HUES64 (cell line): ENCODE results near the gene SNX13.

Experiments used
- H3K27ac ChIP-seq: 2 replicates; pipeline ENCODE4 v1.7.0; 2013; ENCODE audit warnings: low read depth, low read length, inconsistent platforms
- H3K27me3 ChIP-seq: 2 replicates; pipeline ENCODE4 v1.6.1; 2013; ENCODE audit warnings: mild to moderate bottlenecking, low read length; ENCODE audit not compliant: insufficient read depth
- H3K36me3 ChIP-seq: 2 replicates; pipeline ENCODE4 v1.6.1; 2013; ENCODE audit warnings: mild to moderate bottlenecking, low read length; ENCODE audit not compliant: insufficient read depth
- H3K4me1 ChIP-seq: 2 replicates; pipeline ENCODE4 v1.6.1; 2013; ENCODE audit warnings: mild to moderate bottlenecking, low read length, moderate library complexity; ENCODE audit not compliant: insufficient read depth
- H3K4me3 ChIP-seq: 2 replicates; pipeline ENCODE4 v1.5.1; 2013; ENCODE audit warnings: mild to moderate bottlenecking, low read length, moderate library complexity
- H3K9ac ChIP-seq: 2 replicates; pipeline ENCODE4 v1.6.1; 2013; ENCODE audit warnings: mild to moderate bottlenecking, low read depth, low read length
- H3K9me3 ChIP-seq: 2 replicates; pipeline ENCODE4 v1.6.1; 2013; ENCODE audit warnings: low read depth, low read length; ENCODE audit not compliant: insufficient read depth
- WGBS: fragments of 150-250, 120-280 bp; methylation state at CpG from one replicate; pipeline ENCODE4 v1.1.7; 2013; ENCODE audit warnings: missing lambda C conversion rate; 5-methylcytosine and 5-hydroxymethylcytosine counted together

The SNX13 gene

GRCh38 chr7:17845197-17845547, 95.1 kb downstream of the SNX13 start:
- H3K27ac ChIP-seq = no peak overlapping the region
- H3K9me3 ChIP-seq = no peaks in the 10 kb centered on the region
- 95% methylated on average over 4 of the region's 4 CpGs for WGBS
- no peaks in the 10 kb centered on the region for H3K27me3 ChIP-seq
- no peak overlapping the region for H3K9ac ChIP-seq
- no peak overlapping the region for H3K4me3 ChIP-seq
- peaks cover 10% of the 10 kb centered on the region; the same call in 1 of the 2 replicates for H3K4me1 ChIP-seq
- H3K36me3 ChIP-seq = peaks cover 11% of the 10 kb centered on the region

GRCh38 chr7:17844514-17845196, 95.6 kb downstream of the SNX13 start:
- H3K27ac ChIP-seq = no peak overlapping the region
- 100% methylated on average over 2 of the region's 3 CpGs for WGBS
- H3K36me3 ChIP-seq = peaks cover 13% of the 10 kb centered on the region

GRCh38 chr7:17844022-17844421, 96.3 kb downstream of the SNX13 start:
- 88% methylated on average over 2 of the region's 4 CpGs for WGBS
- Histone ChIP-seq H3K4me3 (no peak overlapping the region), H3K9ac (no peak overlapping the region), H3K36me3 (peaks cover 19% of the 10 kb centered on the region), H3K4me1 (peaks cover 10% of the 10 kb centered on the region; the same call in 1 of the 2 replicates), H3K27ac (no peak overlapping the region), H3K9me3 (no peaks in the 10 kb centered on the region), H3K27me3 (no peaks in the 10 kb centered on the region)

More at GRCh38 chr7:17844514-17845196, 95.6 kb downstream of the SNX13 start:
- Histone ChIP-seq H3K9ac (no peak overlapping the region), H3K4me1 (peaks cover 10% of the 10 kb centered on the region; the same call in 1 of the 2 replicates), H3K4me3 (no peak overlapping the region), H3K9me3 (no peaks in the 10 kb centered on the region), H3K27me3 (no peaks in the 10 kb centered on the region)

- Histone ChIP-seq H3K27ac (no peak overlapping the region), H3K9me3 (no peaks in the 10 kb centered on the region), H3K27me3 (no peaks in the 10 kb centered on the region), H3K9ac (no peak overlapping the region), H3K36me3 (peaks cover 25% of the 10 kb centered on the region), H3K4me1 (peaks cover 10% of the 10 kb centered on the region; the same call in 1 of the 2 replicates), H3K4me3 (no peak overlapping the region)
Measured at GRCh38 chr7:17843041-17843440, 97.3 kb downstream of the SNX13 start.

GRCh38 chr7:17832820-17833355, 107.4 kb downstream of the SNX13 start:
- no peak overlapping the region for H3K27ac ChIP-seq
- H3K9ac ChIP-seq = no peak overlapping the region
- no peak overlapping the region for H3K4me3 ChIP-seq
- H3K36me3 ChIP-seq = peaks cover 17% of the 10 kb centered on the region
- H3K4me1 ChIP-seq = no peaks in the 10 kb centered on the region
- no peaks in the 10 kb centered on the region for H3K9me3 ChIP-seq
- H3K27me3 ChIP-seq = no peaks in the 10 kb centered on the region

- Histone ChIP-seq H3K9ac (no peak overlapping the region), H3K27ac (no peak overlapping the region), H3K36me3 (peaks cover 16% of the 10 kb centered on the region), H3K27me3 (no peaks in the 10 kb centered on the region), H3K4me3 (no peak overlapping the region), H3K9me3 (no peaks in the 10 kb centered on the region), H3K4me1 (no peaks in the 10 kb centered on the region)
- whole genome bisulfite sequencing = no CpG with 5 or more reads among the region's 1 CpG
Measured at GRCh38 chr7:17832242-17832641, 108.1 kb downstream of the SNX13 start.

- peaks cover 21% of the 10 kb centered on the region for H3K36me3 ChIP-seq
- H3K9me3 ChIP-seq = no peaks in the 10 kb centered on the region
- no peak overlapping the region for H3K9ac ChIP-seq
- H3K27ac ChIP-seq = no peak overlapping the region
- H3K27me3 ChIP-seq = no peaks in the 10 kb centered on the region
- H3K4me1 ChIP-seq = no peaks in the 10 kb centered on the region
- 100% methylated on average over 1 of the region's 1 CpG for WGBS
- no peak overlapping the region for H3K4me3 ChIP-seq
Measured at GRCh38 chr7:17830206-17830605, 110.1 kb downstream of the SNX13 start.

- Histone ChIP-seq H3K4me3 (no peak overlapping the region), H3K27ac (no peak overlapping the region), H3K27me3 (no peaks in the 10 kb centered on the region), H3K9ac (no peak overlapping the region), H3K4me1 (no peaks in the 10 kb centered on the region), H3K36me3 (peaks cover 19% of the 10 kb centered on the region), H3K9me3 (no peaks in the 10 kb centered on the region)
- no CpG with 5 or more reads among the region's 3 CpGs for WGBS
Measured at GRCh38 chr7:17829001-17829400, 111.3 kb downstream of the SNX13 start.

GRCh38 chr7:17822547-17823173, 117.6 kb downstream of the SNX13 start:
- WGBS = 93% methylated on average over 3 of the region's 3 CpGs
- Histone ChIP-seq H3K4me3 (no peak overlapping the region), H3K9me3 (no peaks in the 10 kb centered on the region)

GRCh38 chr7:17816903-17817302, 123.4 kb downstream of the SNX13 start:
- H3K4me1 ChIP-seq = no peaks in the 10 kb centered on the region
- peaks cover 8% of the 10 kb centered on the region; the same call in 1 of the 2 replicates for H3K9me3 ChIP-seq
- no peak overlapping the region for H3K27ac ChIP-seq
- peaks cover 22% of the 10 kb centered on the region for H3K36me3 ChIP-seq
- H3K9ac ChIP-seq = no peak overlapping the region
- 97% methylated on average over 2 of the region's 3 CpGs for WGBS
- H3K27me3 ChIP-seq = no peaks in the 10 kb centered on the region
- no peak overlapping the region for H3K4me3 ChIP-seq

More at GRCh38 chr7:17822547-17823173, 117.6 kb downstream of the SNX13 start:
- H3K4me1 ChIP-seq = no peaks in the 10 kb centered on the region
- H3K27me3 ChIP-seq = no peaks in the 10 kb centered on the region
- H3K27ac ChIP-seq = no peak overlapping the region
- H3K9ac ChIP-seq = no peak overlapping the region
- peaks cover 5% of the 10 kb centered on the region for H3K36me3 ChIP-seq

- Histone ChIP-seq H3K27ac (no peak overlapping the region), H3K27me3 (no peaks in the 10 kb centered on the region), H3K4me1 (no peaks in the 10 kb centered on the region), H3K4me3 (no peak overlapping the region), H3K9me3 (peaks cover 8% of the 10 kb centered on the region; the same call in 1 of the 2 replicates), H3K9ac (no peak overlapping the region), H3K36me3 (peaks cover 22% of the 10 kb centered on the region)
- WGBS = 91% methylated on average over 4 of the region's 4 CpGs
Measured at GRCh38 chr7:17815318-17815717, 125.0 kb downstream of the SNX13 start.
